ENCODE measurements around the gene COL12A1. TPM values are rescaled to one million over a fixed set of nuclear protein-coding genes. Genes with fewer than 3 reads are reported as not detected.

COL12A1 gene
- not detected for total RNA-seq

GRCh38 chr6:75205776-75206575 is at the start of gene COL12A1:
TSS of gene COL12A1 (minus strand) at chr6:75206053. CDS start at chr6:75202792, 3,261 bp downstream.
- H3K27ac Mint-ChIP-seq: no peak within 1 kb of the TSS
- H3K4me1 Mint-ChIP-seq (ENCODE audit: low read depth in 2 of 2): peaks cover 42 to 51% of the 10 kb centered on the region in 2 donors
- no peak for ATAC-seq

GRCh38 chr6:75250552-75250951 is 44.7 kb upstream of the COL12A1 start:
- H3K4me1 Mint-ChIP-seq (ENCODE audit: low read depth in 2 of 2): peaks cover 0 to 5% of the 10 kb centered on the region in 2 donors
- no peak overlapping the region for H3K4me3 Mint-ChIP-seq
- H3K36me3 Mint-ChIP-seq: peaks cover 7% of the 10 kb centered on the region
- H3K27me3 Mint-ChIP-seq: peaks cover 12 to 13% of the 10 kb centered on the region in 2 donors
- DNase-seq (ENCODE audit: low spot score) (no peak), ATAC-seq (no peak)
- H3K27ac Mint-ChIP-seq: no peak overlapping the region
- H3K9me3 Mint-ChIP-seq: no peaks in the 10 kb centered on the region

More at GRCh38 chr6:75205776-75206575, at the start of gene COL12A1:
- Mint-ChIP-seq H3K36me3 (no peaks in the 10 kb centered on the region), H3K4me3 (peak within 1 kb of the TSS; percentile 77), H3K27me3 (peaks cover 73 to 85% of the 10 kb centered on the region in 2 donors), H3K9me3 (no peaks in the 10 kb centered on the region)
- no peak for DNase-seq (ENCODE audit: low spot score)

GRCh38 chr6:75249837-75250236 is 44.0 kb upstream of the COL12A1 start:
- H3K4me3 Mint-ChIP-seq: no peak overlapping the region
- no peak for DNase-seq (ENCODE audit: low spot score)
- ATAC-seq: no peak

GRCh38 chr6:75246386-75246785 is 40.5 kb upstream of the COL12A1 start:
- H3K9me3 Mint-ChIP-seq: no peaks in the 10 kb centered on the region
- ATAC-seq (no peak), DNase-seq (ENCODE audit: low spot score) (no peak)
- peaks cover 14 to 16% of the 10 kb centered on the region in 2 donors for H3K27me3 Mint-ChIP-seq
- H3K4me3 Mint-ChIP-seq: no peak overlapping the region
- peak overlapping the region in 1 of 2 donors; percentile 23 for H3K27ac Mint-ChIP-seq
- H3K36me3 Mint-ChIP-seq: peaks cover 11% of the 10 kb centered on the region
- peaks cover 14 to 22% of the 10 kb centered on the region in 2 donors for H3K4me1 Mint-ChIP-seq (ENCODE audit: low read depth in 2 of 2)

More at GRCh38 chr6:75249837-75250236, 44.0 kb upstream of the COL12A1 start:
- Mint-ChIP-seq H3K9me3 (no peaks in the 10 kb centered on the region), H3K27ac (no peak overlapping the region), H3K27me3 (peaks cover 14 to 16% of the 10 kb centered on the region in 2 donors), H3K36me3 (peaks cover 5% of the 10 kb centered on the region), H3K4me1 (ENCODE audit: low read depth in 2 of 2) (peaks cover under 1 to 7% of the 10 kb centered on the region in 2 donors)

- peak overlapping the region; percentile 95 for H3K4me3 Mint-ChIP-seq
- DNase-seq (ENCODE audit: low spot score): no peak
These were observed 38.3 kb upstream of the COL12A1 start for GRCh38 chr6:75244063-75244584.

GRCh38 chr6:75243333-75244062 is 37.6 kb upstream of the COL12A1 start, which contains the start of gene COX7A2:
TSS of gene COX7A2 (minus strand) at chr6:75243801. CDS start at chr6:75243734, 67 bp downstream.
- Mint-ChIP-seq H3K27me3 (peaks cover 14 to 16% of the 10 kb centered on the region in 2 donors), H3K36me3 (peaks cover 17% of the 10 kb centered on the region), H3K27ac (peak within 1 kb of the TSS; percentile 94 to 98), H3K9me3 (no peaks in the 10 kb centered on the region), H3K4me1 (ENCODE audit: low read depth in 2 of 2) (peaks cover 22% of the 10 kb centered on the region in 2 donors), H3K4me3 (peak within 1 kb of the TSS; percentile 95)
- peak; percentile 90 for DNase-seq (ENCODE audit: low spot score)
- peak; percentile 99 for ATAC-seq

More at GRCh38 chr6:75244063-75244584, 38.3 kb upstream of the COL12A1 start:
- H3K4me1 Mint-ChIP-seq (ENCODE audit: low read depth in 2 of 2): peaks cover 22% of the 10 kb centered on the region in 2 donors
- ATAC-seq: no peak
- peaks cover 17% of the 10 kb centered on the region for H3K36me3 Mint-ChIP-seq
- H3K27ac Mint-ChIP-seq: peak overlapping the region; percentile 94 to 98
- H3K9me3 Mint-ChIP-seq: no peaks in the 10 kb centered on the region
- H3K27me3 Mint-ChIP-seq: peaks cover 14 to 16% of the 10 kb centered on the region in 2 donors

- no peaks in the 10 kb centered on the region for H3K27me3 Mint-ChIP-seq
These were observed 30.8 kb upstream of the COL12A1 start for GRCh38 chr6:75236630-75237029.

GRCh38 chr6:75235271-75235670 is 29.4 kb upstream of the COL12A1 start:
- Mint-ChIP-seq H3K9me3 (no peaks in the 10 kb centered on the region), H3K4me1 (ENCODE audit: low read depth in 2 of 2) (no peaks in the 10 kb centered on the region), H3K4me3 (no peak overlapping the region), H3K36me3 (peaks cover 14% of the 10 kb centered on the region), H3K27me3 (no peaks in the 10 kb centered on the region), H3K27ac (no peak overlapping the region)
- DNase-seq (ENCODE audit: low spot score): no peak
- no peak for ATAC-seq

More at GRCh38 chr6:75236630-75237029, 30.8 kb upstream of the COL12A1 start:
- Mint-ChIP-seq H3K4me1 (ENCODE audit: low read depth in 2 of 2) (peaks cover 0 to 8% of the 10 kb centered on the region in 2 donors), H3K36me3 (peaks cover 20% of the 10 kb centered on the region), H3K27ac (no peak overlapping the region), H3K4me3 (no peak overlapping the region), H3K9me3 (no peaks in the 10 kb centered on the region)
- no peak for DNase-seq (ENCODE audit: low spot score)
- ATAC-seq: no peak

- ATAC-seq (no peak), DNase-seq (ENCODE audit: low spot score) (no peak)
- no peaks in the 10 kb centered on the region for H3K9me3 Mint-ChIP-seq
- H3K27me3 Mint-ChIP-seq: no peaks in the 10 kb centered on the region
- H3K36me3 Mint-ChIP-seq: peaks cover 14% of the 10 kb centered on the region
- no peak overlapping the region for H3K4me3 Mint-ChIP-seq
- H3K4me1 Mint-ChIP-seq (ENCODE audit: low read depth in 2 of 2): no peaks in the 10 kb centered on the region
- no peak overlapping the region for H3K27ac Mint-ChIP-seq
These were observed 28.4 kb upstream of the COL12A1 start for GRCh38 chr6:75234126-75234865.

- Mint-ChIP-seq H3K4me3 (no peak overlapping the region), H3K27ac (no peak overlapping the region), H3K36me3 (peaks cover 14% of the 10 kb centered on the region), H3K27me3 (peaks cover 0 to under 1% of the 10 kb centered on the region in 2 donors), H3K9me3 (no peaks in the 10 kb centered on the region), H3K4me1 (ENCODE audit: low read depth in 2 of 2) (no peaks in the 10 kb centered on the region)
- DNase-seq (ENCODE audit: low spot score): no peak
- no peak for ATAC-seq
These were observed 27.3 kb upstream of the COL12A1 start for GRCh38 chr6:75233092-75233615.

GRCh38 chr6:75230484-75231325 is 24.9 kb upstream of the COL12A1 start:
- Mint-ChIP-seq H3K9me3 (no peaks in the 10 kb centered on the region), H3K27ac (no peak overlapping the region), H3K4me3 (no peak overlapping the region), H3K4me1 (ENCODE audit: low read depth in 2 of 2) (no peaks in the 10 kb centered on the region), H3K27me3 (peaks cover 9 to 12% of the 10 kb centered on the region in 2 donors), H3K36me3 (no peaks in the 10 kb centered on the region)
- ATAC-seq (no peak), DNase-seq (ENCODE audit: low spot score) (no peak)

- ATAC-seq: no peak
- H3K27me3 Mint-ChIP-seq: peaks cover 32 to 35% of the 10 kb centered on the region in 2 donors
- no peak overlapping the region for H3K4me3 Mint-ChIP-seq
- no peak for DNase-seq (ENCODE audit: low spot score)
- no peaks in the 10 kb centered on the region for H3K9me3 Mint-ChIP-seq
- no peaks in the 10 kb centered on the region for H3K4me1 Mint-ChIP-seq (ENCODE audit: low read depth in 2 of 2)
- no peak overlapping the region for H3K27ac Mint-ChIP-seq
- H3K36me3 Mint-ChIP-seq: no peaks in the 10 kb centered on the region
These were observed 18.6 kb upstream of the COL12A1 start for GRCh38 chr6:75224303-75224926.
